ENCODE data around the gene HOXA2. TPM values are rescaled to one million over a fixed set of nuclear protein-coding genes. Genes with fewer than 3 reads are reported as not detected.

Gene HOXA2
- total and polyA plus RNA-seq, 2 donors = 1.5 to 3.9 TPM

DNA sequence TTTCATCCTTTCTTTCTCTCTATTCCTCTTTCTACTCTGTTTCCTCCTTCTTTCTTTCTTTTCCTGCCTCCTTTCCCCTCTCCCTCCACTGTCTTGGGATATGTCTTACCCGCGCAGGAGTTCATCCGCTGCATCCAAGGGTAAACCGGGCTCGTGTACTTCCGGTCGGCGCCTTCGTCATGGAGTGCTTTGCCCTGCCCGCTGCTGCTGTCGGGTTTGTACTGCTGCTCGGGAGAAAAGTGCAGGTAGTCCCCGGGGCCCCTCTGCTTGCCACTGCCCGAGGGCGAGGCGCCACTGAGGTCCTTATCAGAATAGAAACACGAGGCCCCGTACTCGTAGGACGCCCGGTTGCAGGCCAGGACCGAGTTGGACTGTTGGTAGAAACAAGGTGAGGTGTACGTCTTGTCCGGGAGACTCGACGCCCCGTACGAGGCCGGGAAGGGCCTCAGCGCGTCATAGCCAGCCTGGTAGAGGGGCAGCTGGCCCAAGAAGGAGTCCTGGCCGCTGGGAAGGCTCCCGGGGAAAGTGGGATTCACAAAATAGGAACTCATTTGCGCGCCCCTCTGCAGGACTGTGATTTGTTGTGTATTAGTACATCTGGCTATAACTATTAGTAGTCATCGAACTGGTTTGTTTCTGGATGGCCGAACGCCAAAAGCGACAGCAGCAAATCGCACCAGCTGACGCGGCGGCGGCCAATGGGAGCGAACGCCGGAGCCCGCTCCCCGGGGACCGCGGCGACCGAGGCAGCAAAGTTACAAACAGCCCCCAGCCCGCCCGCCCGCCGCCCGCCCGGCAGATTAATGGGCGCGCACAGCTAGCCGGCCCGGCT, 44.9 kb upstream of the HOXA2 start, which contains the start of gene HOXA6:
Gene HOXA6, minus strand, starts transcription at position 576 of the 832 bp plus-strand sequence. Its CDS starts 25 bp downstream, at position 551.
- peak within 1 kb of the TSS in 1 of 2 donors; percentile 17 for H3K4me3 ChIP-seq (ENCODE audit: low read length in 2 of 2)
- peaks cover 2 to 50% of the 10 kb centered on the region in 2 donors for H3K9me3 ChIP-seq (ENCODE audit: control insufficient read depth in 2 of 2, insufficient read depth in 1 of 2, low read length in 1 of 2)
- no peaks in the 10 kb centered on the region for H3K36me3 ChIP-seq (ENCODE audit: control insufficient read depth in 2 of 2, insufficient read depth in 2 of 2, low read length in 1 of 2)
- H3K27ac ChIP-seq (ENCODE audit: low read depth in 1 of 2, low read length in 1 of 2) = no peak within 1 kb of the TSS
- peaks cover 15 to 38% of the 10 kb centered on the region in 2 donors for H3K4me1 ChIP-seq (ENCODE audit: control insufficient read depth in 2 of 2, insufficient read depth in 2 of 2, low read length in 2 of 2)
- peaks cover 58 to 100% of the 10 kb centered on the region in 2 donors for H3K27me3 ChIP-seq (ENCODE audit: control insufficient read depth in 2 of 2, insufficient read depth in 1 of 2, low read length in 1 of 2)
- 28% methylated on average over 63 of the region's 63 CpGs for WGBS
- DNase-seq (ENCODE audit: low read depth in 6 of 9, low spot score in 9 of 9) = no peak

DNA sequence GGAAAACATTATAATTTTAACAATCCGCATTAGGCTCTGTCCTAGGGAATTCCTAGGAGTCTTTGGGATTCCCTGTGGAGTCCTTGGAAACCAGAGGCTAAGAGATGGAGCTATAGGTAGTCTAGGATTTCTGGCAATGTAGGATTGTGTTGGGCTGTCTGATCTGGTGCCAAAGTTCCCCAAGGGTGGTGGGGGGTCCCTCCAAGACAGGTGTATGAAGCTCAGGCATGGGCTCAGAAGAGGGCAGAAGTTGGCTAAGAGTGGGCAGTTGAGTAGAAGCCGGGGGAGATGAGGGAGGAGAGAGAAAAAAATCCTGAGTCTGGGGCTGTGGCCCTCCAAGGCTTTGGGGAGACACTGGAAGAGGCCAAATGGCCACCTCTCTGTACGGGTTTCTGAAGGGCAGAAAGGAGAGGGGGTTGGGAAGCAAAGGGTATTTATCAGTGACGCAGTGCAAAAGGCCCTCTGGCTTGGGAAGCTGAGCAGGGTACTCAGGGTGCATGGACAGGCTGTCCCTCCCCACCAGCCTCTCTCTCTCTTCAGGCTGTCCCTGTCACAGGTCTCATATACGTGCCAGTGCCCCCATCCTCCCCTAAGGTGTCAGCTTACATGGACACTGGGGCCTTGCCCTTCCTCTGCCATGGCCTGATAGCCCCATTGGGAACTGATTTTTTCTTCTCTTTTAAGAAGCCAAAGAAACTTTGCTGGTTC, 44.2 kb upstream of the HOXA2 start:
- Histone ChIP-seq H3K36me3 (ENCODE audit: control insufficient read depth in 2 of 2, insufficient read depth in 2 of 2, low read length in 1 of 2) (no peaks in the 10 kb centered on the region), H3K27me3 (ENCODE audit: control insufficient read depth in 2 of 2, insufficient read depth in 1 of 2, low read length in 1 of 2) (peaks cover 53 to 100% of the 10 kb centered on the region in 2 donors), H3K27ac (ENCODE audit: low read depth in 1 of 2, low read length in 1 of 2) (no peak overlapping the region), H3K4me1 (ENCODE audit: control insufficient read depth in 2 of 2, insufficient read depth in 2 of 2, low read length in 2 of 2) (peaks cover 12 to 30% of the 10 kb centered on the region in 2 donors), H3K4me3 (ENCODE audit: low read length in 2 of 2) (no peak overlapping the region), H3K9me3 (ENCODE audit: control insufficient read depth in 2 of 2, insufficient read depth in 1 of 2, low read length in 1 of 2) (peaks cover 2 to 42% of the 10 kb centered on the region in 2 donors)
- 96% methylated on average over 5 of the region's 5 CpGs for WGBS
- no peak for DNase-seq (ENCODE audit: low read depth in 6 of 9, low spot score in 9 of 9)

DNA sequence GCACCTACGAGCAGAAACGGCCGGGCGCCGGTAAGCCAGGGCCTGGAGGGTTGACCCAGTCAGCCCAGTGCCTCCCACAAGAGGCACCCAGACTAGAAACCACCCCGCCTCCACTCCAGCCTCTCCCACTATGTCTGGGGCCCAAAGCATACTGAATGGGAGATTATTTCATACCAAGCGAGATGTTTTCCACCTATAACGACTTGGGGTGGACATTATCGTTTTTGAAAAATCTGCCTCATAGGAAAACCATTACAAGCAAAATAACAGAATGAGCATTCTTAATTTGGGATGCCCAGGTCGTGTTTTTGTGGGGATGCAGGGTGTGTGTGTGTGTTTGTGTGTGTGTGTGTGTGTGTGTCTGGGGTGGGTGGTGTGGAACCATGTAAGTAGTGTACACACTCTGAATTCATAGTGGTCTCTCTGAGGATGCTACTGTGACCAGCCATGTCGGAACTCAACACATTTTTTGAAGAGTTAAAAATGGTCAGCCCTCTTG, 43.5 kb upstream of the HOXA2 start:
- peaks cover 2 to 36% of the 10 kb centered on the region in 2 donors for H3K9me3 ChIP-seq (ENCODE audit: control insufficient read depth in 2 of 2, insufficient read depth in 1 of 2, low read length in 1 of 2)
- peaks cover 6 to 23% of the 10 kb centered on the region in 2 donors for H3K4me1 ChIP-seq (ENCODE audit: control insufficient read depth in 2 of 2, insufficient read depth in 2 of 2, low read length in 2 of 2)
- WGBS = 89% methylated on average over 11 of the region's 11 CpGs
- H3K27me3 ChIP-seq (ENCODE audit: control insufficient read depth in 2 of 2, insufficient read depth in 1 of 2, low read length in 1 of 2) = peaks cover 46 to 97% of the 10 kb centered on the region in 2 donors
- DNase-seq (ENCODE audit: low read depth in 6 of 9, low spot score in 9 of 9) = no peak
- H3K4me3 ChIP-seq (ENCODE audit: low read length in 2 of 2) = no peak overlapping the region
- no peak overlapping the region for H3K27ac ChIP-seq (ENCODE audit: low read depth in 1 of 2, low read length in 1 of 2)
- H3K36me3 ChIP-seq (ENCODE audit: control insufficient read depth in 2 of 2, insufficient read depth in 2 of 2, low read length in 1 of 2) = no peaks in the 10 kb centered on the region

GRCh38 chr7:27145165-27145913, 42.9 kb upstream of the HOXA2 start:
- Histone ChIP-seq H3K4me1 (ENCODE audit: control insufficient read depth in 2 of 2, insufficient read depth in 2 of 2, low read length in 2 of 2) (peaks cover 6 to 18% of the 10 kb centered on the region in 2 donors), H3K36me3 (ENCODE audit: control insufficient read depth in 2 of 2, insufficient read depth in 2 of 2, low read length in 1 of 2) (no peaks in the 10 kb centered on the region), H3K27ac (ENCODE audit: low read depth in 1 of 2, low read length in 1 of 2) (no peak overlapping the region), H3K27me3 (ENCODE audit: control insufficient read depth in 2 of 2, insufficient read depth in 1 of 2, low read length in 1 of 2) (peaks cover 41 to 97% of the 10 kb centered on the region in 2 donors), H3K9me3 (ENCODE audit: control insufficient read depth in 2 of 2, insufficient read depth in 1 of 2, low read length in 1 of 2) (peaks cover 2 to 30% of the 10 kb centered on the region in 2 donors), H3K4me3 (ENCODE audit: low read length in 2 of 2) (no peak overlapping the region)
- no peak for DNase-seq (ENCODE audit: low read depth in 6 of 9, low spot score in 9 of 9)
- WGBS = 91% methylated on average over 47 of the region's 47 CpGs

- peaks cover 2 to 29% of the 10 kb centered on the region in 2 donors for H3K9me3 ChIP-seq (ENCODE audit: control insufficient read depth in 2 of 2, insufficient read depth in 1 of 2, low read length in 1 of 2)
- no peak overlapping the region for H3K4me3 ChIP-seq (ENCODE audit: low read length in 2 of 2)
- peaks cover 37 to 96% of the 10 kb centered on the region in 2 donors for H3K27me3 ChIP-seq (ENCODE audit: control insufficient read depth in 2 of 2, insufficient read depth in 1 of 2, low read length in 1 of 2)
- no peaks in the 10 kb centered on the region for H3K36me3 ChIP-seq (ENCODE audit: control insufficient read depth in 2 of 2, insufficient read depth in 2 of 2, low read length in 1 of 2)
- WGBS = 86% methylated on average over 31 of the region's 31 CpGs
- no peak overlapping the region for H3K27ac ChIP-seq (ENCODE audit: low read depth in 1 of 2, low read length in 1 of 2)
- H3K4me1 ChIP-seq (ENCODE audit: control insufficient read depth in 2 of 2, insufficient read depth in 2 of 2, low read length in 2 of 2) = peaks cover 6 to 15% of the 10 kb centered on the region in 2 donors
- DNase-seq (ENCODE audit: low read depth in 6 of 9, low spot score in 9 of 9) = no peak
Measured at GRCh38 chr7:27144781-27145164, 42.3 kb upstream of the HOXA2 start.

DNA sequence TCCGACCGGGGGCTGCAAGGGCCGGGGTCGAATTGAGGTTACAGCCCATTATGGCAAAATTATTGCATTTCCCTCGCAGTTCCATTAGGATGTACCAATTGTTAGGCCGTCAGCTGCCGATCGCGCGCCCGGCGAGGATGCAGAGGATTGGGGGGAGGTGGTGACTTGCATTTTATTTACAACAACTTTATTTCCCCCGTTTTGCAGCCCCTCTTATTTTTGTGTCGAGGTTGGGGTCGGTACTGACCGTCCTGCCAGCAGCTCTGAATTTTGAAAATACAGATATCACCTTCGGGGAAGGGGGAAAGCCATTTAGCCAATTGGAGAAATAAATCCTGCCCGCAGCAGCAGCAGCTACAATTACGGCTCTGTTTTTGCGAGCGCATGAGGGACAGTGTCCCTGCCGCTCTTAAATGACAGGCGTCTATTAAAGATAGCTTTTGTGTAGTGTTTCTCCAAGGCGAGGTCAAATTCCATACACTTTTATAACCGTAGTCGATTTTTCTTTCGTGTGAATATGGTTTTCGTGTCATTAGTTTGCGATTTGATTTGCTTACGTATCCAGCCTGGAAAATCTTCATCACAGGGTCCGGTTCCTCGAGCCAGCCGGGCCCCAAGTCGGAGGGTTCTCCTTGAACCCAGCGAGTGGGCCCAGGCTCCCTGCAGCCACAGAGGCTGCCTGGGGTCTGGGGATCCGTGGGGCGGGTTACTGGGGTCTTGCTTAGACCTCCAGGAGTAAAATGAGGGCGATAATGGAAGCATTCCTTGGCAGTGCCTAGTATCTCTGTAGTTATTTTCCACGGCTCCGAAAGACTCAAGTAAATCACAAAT, 41.7 kb upstream of the HOXA2 start:
- H3K9me3 ChIP-seq (ENCODE audit: control insufficient read depth in 2 of 2, insufficient read depth in 1 of 2, low read length in 1 of 2) = peaks cover 2 to 29% of the 10 kb centered on the region in 2 donors
- no peaks in the 10 kb centered on the region for H3K36me3 ChIP-seq (ENCODE audit: control insufficient read depth in 2 of 2, insufficient read depth in 2 of 2, low read length in 1 of 2)
- no peak overlapping the region for H3K4me3 ChIP-seq (ENCODE audit: low read length in 2 of 2)
- H3K27ac ChIP-seq (ENCODE audit: low read depth in 1 of 2, low read length in 1 of 2) = no peak overlapping the region
- H3K27me3 ChIP-seq (ENCODE audit: control insufficient read depth in 2 of 2, insufficient read depth in 1 of 2, low read length in 1 of 2) = peaks cover 31 to 96% of the 10 kb centered on the region in 2 donors
- DNase-seq (ENCODE audit: low read depth in 6 of 9, low spot score in 9 of 9) = no peak
- H3K4me1 ChIP-seq (ENCODE audit: control insufficient read depth in 2 of 2, insufficient read depth in 2 of 2, low read length in 2 of 2) = peaks cover 6 to 15% of the 10 kb centered on the region in 2 donors
- 90% methylated on average over 40 of the region's 40 CpGs for WGBS

DNA sequence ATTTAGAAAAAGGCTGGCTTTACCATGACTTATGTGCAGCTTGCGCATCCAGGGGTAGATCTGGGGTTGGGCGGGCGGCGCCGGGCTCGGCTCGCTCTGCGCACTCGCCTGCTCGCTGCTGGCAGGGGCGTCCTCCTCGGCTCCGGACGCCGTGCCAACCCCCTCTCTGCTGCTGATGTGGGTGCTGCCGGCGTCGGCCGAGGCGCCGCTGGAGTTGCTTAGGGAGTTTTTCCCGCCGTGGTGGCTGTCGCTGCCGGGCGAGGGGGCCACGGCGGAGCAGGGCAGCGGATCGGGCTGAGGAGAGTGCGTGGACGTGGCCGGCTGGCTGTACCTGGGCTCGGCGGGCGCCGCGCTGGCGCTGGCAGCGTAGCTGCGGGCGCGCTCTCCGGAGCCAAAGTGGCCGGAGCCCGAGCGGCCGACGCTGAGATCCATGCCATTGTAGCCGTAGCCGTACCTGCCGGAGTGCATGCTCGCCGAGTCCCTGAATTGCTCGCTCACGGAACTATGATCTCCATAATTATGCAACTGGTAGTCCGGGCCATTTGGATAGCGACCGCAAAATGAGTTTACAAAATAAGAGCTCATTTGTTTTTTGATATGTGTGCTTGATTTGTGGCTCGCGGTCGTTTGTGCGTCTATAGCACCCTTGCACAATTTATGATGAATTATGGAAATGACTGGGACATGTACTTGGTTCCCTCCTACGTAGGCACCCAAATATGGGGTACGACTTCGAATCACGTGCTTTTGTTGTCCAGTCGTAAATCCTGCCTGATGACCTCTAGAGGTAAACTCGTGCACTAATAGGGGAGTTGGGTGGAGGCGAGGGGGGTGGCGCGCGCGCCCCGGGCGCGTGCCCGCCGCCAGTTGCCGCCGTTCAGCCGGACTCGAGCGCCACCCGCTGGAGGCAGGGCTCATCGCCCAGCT, 40.8 kb upstream of the HOXA2 start, which contains the start of gene HOXA5:
Gene HOXA5, minus strand, starts transcription at position 659 of the 927 bp plus-strand sequence. Its CDS starts 74 bp downstream, at position 585.
- H3K4me3 ChIP-seq (ENCODE audit: low read length in 2 of 2) = no peak within 1 kb of the TSS
- H3K27ac ChIP-seq (ENCODE audit: low read depth in 1 of 2, low read length in 1 of 2) = no peak within 1 kb of the TSS
- peaks cover 2 to 22% of the 10 kb centered on the region in 2 donors for H3K9me3 ChIP-seq (ENCODE audit: control insufficient read depth in 2 of 2, insufficient read depth in 1 of 2, low read length in 1 of 2)
- H3K27me3 ChIP-seq (ENCODE audit: control insufficient read depth in 2 of 2, insufficient read depth in 1 of 2, low read length in 1 of 2) = peaks cover 27 to 96% of the 10 kb centered on the region in 2 donors
- no peak for DNase-seq (ENCODE audit: low read depth in 6 of 9, low spot score in 9 of 9)
- 84% methylated on average over 86 of the region's 86 CpGs for WGBS
- no peaks in the 10 kb centered on the region for H3K36me3 ChIP-seq (ENCODE audit: control insufficient read depth in 2 of 2, insufficient read depth in 2 of 2, low read length in 1 of 2)
- peaks cover 4 to 11% of the 10 kb centered on the region in 2 donors for H3K4me1 ChIP-seq (ENCODE audit: control insufficient read depth in 2 of 2, insufficient read depth in 2 of 2, low read length in 2 of 2)
